GM12874 (cell line): Measurements from ENCODE around the gene PRDM16.

Experiments used
- CTCF ChIP-seq: IDR thresholded peaks from 2 replicates; pipeline ENCODE4 v1.5.1; 2011; ENCODE audit warnings: low read depth, mild to moderate bottlenecking, control low read depth, low read length, moderate library complexity; ENCODE audit not compliant: insufficient read depth

PRDM16 gene

GRCh38 chr1:3327936-3328590 is 259.1 kb downstream of the PRDM16 start:
- TF ChIP-seq CTCF: no peak

GRCh38 chr1:3329640-3330281 is 260.8 kb downstream of the PRDM16 start:
- TF ChIP-seq CTCF: no peak

GRCh38 chr1:3330771-3331245 is 261.8 kb downstream of the PRDM16 start:
- no peak for TF ChIP-seq CTCF

- TF ChIP-seq CTCF: no peak
These were observed 262.6 kb downstream of the PRDM16 start for GRCh38 chr1:3331564-3331963.

- TF ChIP-seq CTCF: no peak
These were observed 263.0 kb downstream of the PRDM16 start for GRCh38 chr1:3332043-3332442.

GRCh38 chr1:3332662-3333061 is 263.7 kb downstream of the PRDM16 start:
- TF ChIP-seq CTCF: no peak

- TF ChIP-seq CTCF: no peak
These were observed 264.9 kb downstream of the PRDM16 start for GRCh38 chr1:3333903-3334302.
